Measurements from ENCODE around the gene MRPL51.

DNA sequence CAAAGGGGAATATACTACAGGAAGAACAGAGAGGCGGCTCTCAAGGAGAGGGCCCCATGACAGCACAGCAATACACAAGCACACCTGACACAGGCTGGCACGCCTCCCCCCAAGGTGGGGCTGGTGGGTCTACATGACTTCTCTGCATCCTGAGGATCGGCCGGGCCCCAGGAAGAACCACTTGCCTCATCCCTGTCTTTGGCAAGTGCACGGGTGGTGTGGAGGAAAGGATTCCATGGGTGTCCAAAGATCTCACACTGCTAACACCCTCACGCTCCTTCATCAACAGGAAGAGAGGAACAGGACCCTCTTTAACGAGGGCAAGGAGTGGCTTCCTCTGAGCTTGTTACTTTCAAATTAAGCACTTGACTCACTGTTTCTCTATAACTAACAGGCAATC, 29.8 kb downstream of the MRPL51 start:
- TF ChIP-seq TCF12 (IDR thresholded peaks at IDR 0.05; ENCODE audit: low read depth, low read length) = no peak
- no peak for TF ChIP-seq CTCF (IDR thresholded peaks at IDR 0.05; ENCODE audit: control extremely low read depth in 1 of 3, insufficient read depth in 1 of 3, low read depth in 1 of 3, low read length in 3 of 3)
- TF ChIP-seq NRF1 (IDR thresholded peaks at IDR 0.05; ENCODE audit: low read depth, low read length) = no peak
- no peak for TF ChIP-seq CREB1 (IDR thresholded peaks at IDR 0.05)
- no peak for TF ChIP-seq EP300 (IDR thresholded peaks at IDR 0.05; ENCODE audit: borderline replicate concordance in 1 of 2, low read depth in 2 of 2, low read length in 2 of 2)
- TF ChIP-seq CHD1 (IDR thresholded peaks at IDR 0.05; ENCODE audit: low read depth, low read length) = no peak
- TF ChIP-seq CHD2 (IDR thresholded peaks at IDR 0.05; ENCODE audit: low read length) = no peak

Measured in H1 (cell line).